A549 treated with RU486 at 1 μM for 4 hours (cell line): ENCODE data around the gene NR1H4. TPM values are rescaled to one million over a fixed set of nuclear protein-coding genes. Genes with fewer than 3 reads are reported as not detected.

Experiments
- total RNA-seq: library from RNA; stranded (reverse); fragments of 200-300 nt; extraction: Qiagen RNA extraction; gene quantifications from 5 replicates; pipeline ENCODE4 v1.2.3, GENCODE V29; 2022; ENCODE audit warnings: low read depth

NR1H4 gene
- total RNA-seq, result 0.07 TPM in 1 of 5 replicates, not detected in the others

DNA sequence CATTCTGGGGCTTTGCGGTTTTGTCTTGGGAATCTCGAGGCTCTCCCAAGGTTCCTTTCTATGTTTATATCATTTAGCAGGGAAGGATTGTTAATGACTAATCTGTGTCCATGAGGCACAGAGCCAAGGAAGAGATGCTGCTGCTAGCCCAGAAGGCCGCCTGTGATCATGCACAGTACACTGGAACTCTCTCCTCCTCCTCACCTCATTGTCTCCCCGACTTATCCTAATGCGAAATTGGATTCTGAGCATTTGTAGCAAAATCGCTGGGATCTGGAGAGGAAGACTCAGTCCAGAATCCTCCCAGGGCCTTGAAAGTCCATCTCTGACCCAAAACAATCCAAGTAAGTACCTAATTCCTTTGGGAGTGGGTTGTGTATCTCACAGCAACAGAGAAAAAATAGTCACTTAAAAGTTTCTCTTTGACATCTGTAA is at the start of gene NR1H4:
NR1H4 (plus strand) TSS at position 151 of the 435 bp plus-strand sequence. CDS start 19,458 bp downstream, outside the sequence.

DNA sequence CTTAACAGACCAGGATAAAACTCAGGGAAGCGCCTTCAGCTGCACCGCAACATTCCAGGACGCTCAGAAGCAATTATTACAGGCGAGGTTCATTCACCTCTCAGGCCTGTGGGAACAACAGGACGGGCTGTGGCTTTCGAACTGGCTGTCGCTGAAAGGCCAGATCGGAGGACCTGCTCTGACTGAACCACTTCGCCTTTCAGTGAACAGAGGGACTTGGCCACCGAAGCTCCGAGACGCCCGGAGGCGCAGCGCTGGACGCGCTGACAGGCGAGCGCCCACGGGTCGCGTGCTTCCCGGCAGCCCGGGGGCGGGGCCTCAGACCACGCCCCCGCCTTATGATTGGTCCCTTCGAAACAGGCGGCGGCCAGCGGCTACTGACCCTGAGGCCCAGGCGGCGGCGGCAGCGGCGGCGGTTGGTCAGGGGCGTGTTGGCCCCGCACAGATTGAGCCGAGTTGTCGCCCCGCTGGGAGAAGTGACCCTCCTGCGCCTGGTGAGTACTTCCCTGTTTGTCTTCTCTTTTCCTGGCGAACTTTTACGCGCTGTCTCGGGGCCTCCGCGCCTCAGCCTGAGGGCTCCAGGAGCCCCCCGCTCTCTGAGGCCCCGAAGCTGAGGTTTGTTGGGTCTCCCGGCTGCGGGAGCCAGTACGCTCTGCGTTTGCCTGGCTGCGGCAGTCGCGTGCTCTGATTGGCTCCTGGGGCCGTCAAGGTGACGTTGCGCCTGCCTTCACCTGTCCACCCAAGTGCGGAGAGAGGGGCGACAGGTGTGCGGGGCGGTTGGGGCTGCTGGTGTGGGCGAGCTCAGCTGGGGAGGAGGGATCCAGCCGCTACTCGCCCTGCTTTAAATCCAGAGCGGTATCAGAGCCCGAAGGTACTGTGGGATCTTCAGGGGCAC is 99.9 kb downstream of the NR1H4 start, which contains the start of gene GAS2L3:
GAS2L3 (plus strand) TSS at position 393 of the 895 bp plus-strand sequence. CDS start 21,221 bp downstream, outside the sequence.

Other genes with a start within 250 kb of the NR1H4 start
- 0.30 to 2.7 TPM (median 1.4 TPM) in 5 replicates for gene DEPDC4, start 206.8 kb upstream of the NR1H4 start, total RNA-seq
- 8.8 to 21.2 TPM (median 20.7 TPM) in 5 replicates for gene SCYL2, start 206.7 kb upstream of the NR1H4 start, total RNA-seq
- 0.02 TPM in 1 of 5 replicates, not detected in the others for gene SLC17A8, start 116.8 kb upstream of the NR1H4 start, total RNA-seq
- 3.7 to 10.3 TPM (median 9.8 TPM) in 5 replicates for gene GAS2L3, start 99.8 kb downstream of the NR1H4 start, total RNA-seq